Left lung (tissue), 10 donors: ENCODE measurements around the gene ARMC8. TPM values are rescaled to one million over a fixed set of nuclear protein-coding genes. Genes with fewer than 3 reads are reported as not detected.

Source experiments
- ATAC-seq: fragments of 200-7000 bp; cut with Tn5 transposase; one replicate; pipeline ENCODE4 v1.9.1; 2020; ENCODE audit warnings: moderate library complexity
- DNase-seq, 4 donors: peaks; one replicate each; pipeline ENCODE4 v3.0.0-alpha.2; 2013 to 2020
- H3K27ac ChIP-seq, 2 donors: fragments of 200-600 bp; sonication (generic) in 1 of 2; one replicate each; pipeline versions ENCODE4 v1.5.0 to v1.8.0; 2020 to 2021
- H3K27me3 ChIP-seq, 2 donors: fragments of 200-600 bp; sonication (generic) in 1 of 2; one replicate each; pipeline versions ENCODE4 v1.5.0 to v1.8.0; 2020 to 2021
- H3K36me3 ChIP-seq, 2 donors: fragments of 200-600 bp; sonication (generic) in 1 of 2; one replicate each; pipeline versions ENCODE4 v1.5.0 to v1.8.0; 2020 to 2021
- H3K4me1 ChIP-seq, 2 donors: fragments of 200-600 bp; one replicate each; pipeline ENCODE4 v1.8.0; 2021
- H3K4me3 ChIP-seq, 2 donors: fragments of 200-600 bp; sonication (generic) in 1 of 2; one replicate each; pipeline versions ENCODE4 v1.5.0 to v1.8.0; 2020 to 2021; ENCODE audit warnings: mild to moderate bottlenecking in 1 of 2
- H3K9me3 ChIP-seq, 2 donors: fragments of 200-600 bp; sonication (generic) in 1 of 2; one replicate each; pipeline versions ENCODE4 v1.5.0 to v1.8.0; 2020 to 2021
- intact Hi-C, 2 donors: fragments of 100-400 bp; cut with DNase I; formaldehyde crosslinking; loops; one replicate each; pipeline versions ENCODE4 v1.11.2 to v1.14.2; 2022
- polyA plus RNA-seq, 6 donors: library from polyadenylated mRNA; unstranded; fragments of 120-200 nt; gene quantifications; one replicate each; pipeline ENCODE4 v1.2.1, GENCODE V29; 2013; ENCODE audit not compliant: insufficient read length in 6 of 6
- total RNA-seq, 2 donors: library from RNA; stranded (reverse); fragmentation: NEBNext Ultra II Directional; extraction: Animal tissue kit (Norgen Biotek cat#: 25700); gene quantifications; one replicate each; pipeline ENCODE4 v1.2.1, GENCODE V29; 2021
- TF ChIP-seq, protein P1 (sequence below), 2 donors: fragments of 200-600 bp; sonication (generic) in 1 of 2; IDR thresholded peaks; one replicate each; pipeline versions ENCODE4 v1.5.0 to v1.8.0; 2021; ENCODE audit warnings: antibody characterized with exemption in 2 of 2
- donor health status: DM: no; HTN: yes; CAD: no.
- donor health status: DM: no; HTN: no; CAD: no.

Gene ARMC8
- total and polyA plus RNA-seq, 8 donors: 37.1 to 56.4 (median 50.6) TPM

DNA sequence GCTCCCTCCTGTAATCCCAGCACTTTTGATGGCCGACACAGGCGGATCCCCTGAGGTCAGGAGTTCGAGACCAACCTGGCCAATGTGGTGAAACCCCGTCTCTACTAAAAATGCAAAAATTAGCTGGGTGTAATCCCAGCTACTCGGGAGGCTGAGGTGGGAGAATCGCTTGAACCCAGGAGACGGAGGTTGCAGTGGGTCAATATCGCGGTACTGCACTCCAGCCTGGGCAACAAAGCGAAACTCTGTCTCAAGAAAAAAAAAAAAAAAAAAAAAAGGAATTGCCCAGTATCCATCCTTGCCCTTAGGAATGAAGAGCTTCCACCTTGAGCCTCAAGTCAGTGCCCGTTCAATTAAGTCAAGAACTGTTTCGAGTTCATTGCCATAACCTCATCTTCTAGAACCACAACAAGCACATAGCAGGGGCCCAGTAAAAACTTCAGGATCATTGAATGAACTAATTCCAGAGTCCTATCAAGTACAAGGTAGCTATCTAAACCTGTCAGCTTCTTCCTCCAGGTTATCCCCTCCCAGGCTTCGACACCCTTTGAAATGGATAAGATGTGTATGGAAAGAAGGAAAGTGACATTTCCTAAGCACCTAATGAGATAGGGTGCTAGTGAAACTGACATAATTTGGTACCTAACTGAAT, 13.2 kb upstream of the ARMC8 start:
- TF ChIP-seq, protein P1, sequence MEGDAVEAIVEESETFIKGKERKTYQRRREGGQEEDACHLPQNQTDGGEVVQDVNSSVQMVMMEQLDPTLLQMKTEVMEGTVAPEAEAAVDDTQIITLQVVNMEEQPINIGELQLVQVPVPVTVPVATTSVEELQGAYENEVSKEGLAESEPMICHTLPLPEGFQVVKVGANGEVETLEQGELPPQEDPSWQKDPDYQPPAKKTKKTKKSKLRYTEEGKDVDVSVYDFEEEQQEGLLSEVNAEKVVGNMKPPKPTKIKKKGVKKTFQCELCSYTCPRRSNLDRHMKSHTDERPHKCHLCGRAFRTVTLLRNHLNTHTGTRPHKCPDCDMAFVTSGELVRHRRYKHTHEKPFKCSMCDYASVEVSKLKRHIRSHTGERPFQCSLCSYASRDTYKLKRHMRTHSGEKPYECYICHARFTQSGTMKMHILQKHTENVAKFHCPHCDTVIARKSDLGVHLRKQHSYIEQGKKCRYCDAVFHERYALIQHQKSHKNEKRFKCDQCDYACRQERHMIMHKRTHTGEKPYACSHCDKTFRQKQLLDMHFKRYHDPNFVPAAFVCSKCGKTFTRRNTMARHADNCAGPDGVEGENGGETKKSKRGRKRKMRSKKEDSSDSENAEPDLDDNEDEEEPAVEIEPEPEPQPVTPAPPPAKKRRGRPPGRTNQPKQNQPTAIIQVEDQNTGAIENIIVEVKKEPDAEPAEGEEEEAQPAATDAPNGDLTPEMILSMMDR (IDR thresholded peaks at IDR 0.05): no peak
- H3K36me3 ChIP-seq: peaks cover 0 to 20% of the 10 kb centered on the region in 2 donors
- peaks cover 6 to 30% of the 10 kb centered on the region in 2 donors for H3K4me1 ChIP-seq
- H3K4me3 ChIP-seq: peak overlapping the region; percentile 69 to 73
- DNase-seq (no peak), ATAC-seq (peak; percentile 23)
- H3K27ac ChIP-seq: peak overlapping the region; percentile 80 to 89
- no peaks in the 10 kb centered on the region for H3K9me3 ChIP-seq
- intact Hi-C loops: no loop called here
- no peaks in the 10 kb centered on the region for H3K27me3 ChIP-seq

DNA sequence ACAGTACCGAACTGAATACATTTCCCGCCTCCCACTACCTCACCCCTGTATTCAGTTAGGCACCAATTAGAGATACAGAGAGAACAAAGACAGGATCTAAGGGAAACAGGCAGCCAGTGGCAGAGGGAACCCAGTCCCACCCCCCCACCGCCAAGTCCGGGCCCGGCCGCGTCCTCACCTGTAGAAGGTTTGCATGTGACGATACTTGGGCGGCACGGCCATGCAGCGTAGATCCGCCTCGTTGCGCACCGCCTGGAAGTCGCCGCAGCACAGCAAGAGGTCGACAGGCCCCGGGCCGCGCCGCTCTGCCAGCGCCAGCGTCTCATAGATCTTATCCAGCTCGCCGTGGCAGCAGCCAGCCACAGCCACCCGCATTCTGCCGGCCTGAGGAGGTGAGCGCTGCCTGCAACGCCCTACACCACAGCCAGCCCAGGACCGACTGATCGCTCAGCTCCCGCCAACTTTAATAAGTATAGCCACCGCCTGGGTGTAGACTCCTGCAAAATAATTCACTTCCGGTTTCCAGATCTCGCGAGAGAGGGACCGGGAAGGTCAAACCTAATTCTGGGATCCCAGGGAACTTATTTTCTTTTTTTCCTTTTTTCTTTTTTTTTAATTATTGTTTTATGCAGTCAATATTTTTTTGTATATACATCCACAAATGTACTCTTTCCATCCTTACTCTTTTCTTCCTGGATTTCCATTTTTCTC, 12.5 kb upstream of the ARMC8 start, which contains the start of gene DBR1:
Gene DBR1 (minus strand): TSS at position 501 of the 711 bp plus-strand sequence. CDS start 126 bp downstream, at position 375.
- peaks cover 6 to 30% of the 10 kb centered on the region in 2 donors for H3K4me1 ChIP-seq
- ATAC-seq (peak; percentile 96), DNase-seq (peak; percentile 83 to 93 (median 87))
- H3K27me3 ChIP-seq: no peaks in the 10 kb centered on the region
- peaks cover 0 to 13% of the 10 kb centered on the region in 2 donors for H3K36me3 ChIP-seq
- peak within 1 kb of the TSS; percentile 80 to 89 for H3K27ac ChIP-seq
- TF ChIP-seq, protein P1 (IDR thresholded peaks at IDR 0.05): no peak
- peak within 1 kb of the TSS; percentile 69 to 73 for H3K4me3 ChIP-seq
- intact Hi-C loops: no loop called here
- H3K9me3 ChIP-seq: no peaks in the 10 kb centered on the region

DNA sequence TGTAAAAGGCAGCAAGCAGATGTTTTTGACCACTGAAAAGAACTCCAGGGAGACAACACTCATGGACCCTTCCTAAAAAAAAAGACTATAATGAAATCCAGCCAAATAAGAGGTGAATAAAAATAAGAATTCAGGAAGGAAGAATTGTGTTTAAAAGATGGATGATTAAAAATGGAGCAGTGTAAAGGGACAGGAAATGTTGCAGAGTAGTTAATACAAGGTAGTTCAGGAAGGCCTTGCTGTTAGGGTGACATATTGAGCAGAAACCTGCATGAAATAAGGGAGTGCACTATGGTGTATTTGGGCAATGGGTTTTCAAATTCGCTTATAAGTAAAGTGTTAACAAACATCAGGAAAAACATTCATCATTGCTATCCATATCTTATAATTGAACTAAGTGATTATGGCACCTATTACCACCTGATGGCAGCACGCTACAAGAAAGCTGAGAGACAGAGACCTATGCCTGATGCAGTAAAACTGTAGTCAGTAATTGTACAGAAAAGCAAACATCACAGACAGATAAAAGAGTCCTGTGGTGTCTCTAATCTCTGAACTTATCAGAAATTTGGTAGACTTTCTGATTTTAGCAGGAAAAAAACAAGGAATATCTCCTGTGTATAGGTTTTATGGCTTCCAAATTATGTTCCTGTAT, 6.6 kb upstream of the ARMC8 start:
- ATAC-seq: peak; percentile 79
- intact Hi-C loops: no loop called here
- Histone ChIP-seq H3K4me3 (no peak overlapping the region), H3K9me3 (no peaks in the 10 kb centered on the region), H3K27ac (no peak overlapping the region), H3K27me3 (peaks cover 0 to 11% of the 10 kb centered on the region in 2 donors), H3K36me3 (no peaks in the 10 kb centered on the region), H3K4me1 (peaks cover 0 to under 1% of the 10 kb centered on the region in 2 donors)
- TF ChIP-seq, protein P1 (IDR thresholded peaks at IDR 0.05): peak in 1 of 2 donors; percentile 7
- no peak for DNase-seq

DNA sequence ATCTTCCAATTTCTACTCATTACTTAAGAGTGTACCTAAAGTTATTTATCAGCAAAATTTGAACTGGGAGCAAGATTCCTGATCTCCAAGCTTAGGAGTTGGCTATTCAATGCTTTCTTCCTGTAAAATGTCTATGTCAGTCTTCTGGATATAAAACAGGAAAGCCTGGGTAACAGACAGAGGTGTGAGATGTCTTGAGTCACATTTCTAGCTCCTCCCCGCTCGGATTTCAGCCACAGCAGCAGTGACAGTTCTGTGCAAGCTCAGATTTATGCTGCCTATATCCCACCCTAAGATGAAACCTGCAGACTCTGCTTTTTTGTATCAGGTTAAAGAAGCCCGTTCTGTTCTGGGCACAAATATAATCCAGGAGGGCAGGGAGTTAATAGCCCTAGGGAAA, 2.1 kb upstream of the ARMC8 start:
- intact Hi-C loops: no loop called here
- H3K9me3 ChIP-seq: no peaks in the 10 kb centered on the region
- no peak for DNase-seq
- no peaks in the 10 kb centered on the region for H3K36me3 ChIP-seq
- no peak overlapping the region for H3K27ac ChIP-seq
- peaks cover 6 to 24% of the 10 kb centered on the region in 2 donors for H3K4me1 ChIP-seq
- no peak overlapping the region for H3K4me3 ChIP-seq
- ATAC-seq: no peak
- H3K27me3 ChIP-seq: peaks cover 0 to 13% of the 10 kb centered on the region in 2 donors
- TF ChIP-seq, protein P1 (IDR thresholded peaks at IDR 0.05): no peak

DNA sequence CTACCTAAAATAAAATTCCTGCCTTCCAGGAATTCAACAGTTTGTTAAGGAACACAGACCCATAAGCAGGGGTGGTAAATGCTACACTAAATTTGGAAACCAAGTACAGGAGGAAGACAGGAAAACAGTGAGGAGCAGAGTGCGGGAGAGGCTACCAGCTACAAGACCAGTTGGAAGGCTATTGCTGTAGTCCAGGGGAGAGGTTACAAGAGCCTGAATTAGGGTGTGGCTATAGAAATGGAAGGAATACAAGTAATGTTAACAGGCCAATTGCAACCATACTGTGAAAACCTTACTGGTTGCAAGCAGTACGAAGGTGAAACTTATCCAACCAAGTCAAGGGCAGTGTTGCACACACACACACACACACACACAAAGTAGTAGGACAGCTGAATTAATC, 880 bp upstream of the ARMC8 start:
- TF ChIP-seq, protein P1 (IDR thresholded peaks at IDR 0.05): no peak

More for the DNA sequence above, 880 bp upstream of the ARMC8 start:
- peaks cover 6 to 37% of the 10 kb centered on the region in 2 donors for H3K4me1 ChIP-seq
- peak overlapping the region; percentile 83 to 92 for H3K4me3 ChIP-seq
- intact Hi-C loops: no loop called here
- peaks cover 0 to 4% of the 10 kb centered on the region in 2 donors for H3K36me3 ChIP-seq
- no peak overlapping the region for H3K27ac ChIP-seq
- DNase-seq: no peak
- peak; percentile 35 for ATAC-seq
- H3K9me3 ChIP-seq: no peaks in the 10 kb centered on the region
- H3K27me3 ChIP-seq: peaks cover 0 to 13% of the 10 kb centered on the region in 2 donors
